Breast epithelium (tissue), 3 donors: Measurements from ENCODE around the gene FXYD4.

Source experiments
- POLR2AphosphoS5 ChIP-seq, 3 donors: sonication (generic); formaldehyde crosslinking; IDR thresholded peaks; one replicate each; pipeline ENCODE4 v1.6.1; 2017; ENCODE audit warnings: antibody characterized with exemption in 3 of 3
- TF ChIP-seq, protein P1 (sequence below), 3 donors: fragments of 450-650 bp; IDR thresholded peaks; one replicate each; pipeline ENCODE4 v1.5.1; 2016 to 2017; ENCODE audit warnings: antibody characterized with exemption in 3 of 3, mild to moderate bottlenecking in 3 of 3, moderate library complexity in 3 of 3

DNA sequence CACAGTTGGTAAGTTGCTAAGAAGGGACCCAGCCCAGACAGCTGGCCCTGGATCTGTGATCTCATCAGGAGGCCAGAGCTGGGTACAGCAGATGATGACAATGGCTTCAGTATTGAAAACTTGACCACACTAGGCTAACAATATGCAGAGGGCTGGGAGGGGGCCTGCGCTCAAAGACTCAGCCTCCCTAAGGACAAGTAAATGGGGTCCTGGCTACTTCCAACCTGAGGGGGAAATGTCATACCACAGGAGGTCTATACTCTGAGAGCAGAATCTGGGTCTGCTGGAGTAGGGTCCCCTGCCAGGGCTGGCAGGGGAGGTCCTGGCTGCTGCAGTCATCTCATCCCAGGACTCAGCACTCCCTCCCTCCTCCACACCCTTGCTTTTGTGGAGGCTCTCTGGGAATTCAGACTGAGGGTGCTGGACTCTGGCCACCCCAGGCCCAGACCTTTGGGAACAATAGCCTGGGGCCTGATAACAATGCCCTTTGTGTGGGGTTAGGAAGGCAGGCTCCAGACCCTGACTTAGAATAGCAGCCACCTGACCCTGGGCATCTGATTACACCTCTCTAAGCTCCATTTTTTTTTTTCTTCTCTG is 1.4 kb downstream of the FXYD4 start:
- TF ChIP-seq, protein P1, sequence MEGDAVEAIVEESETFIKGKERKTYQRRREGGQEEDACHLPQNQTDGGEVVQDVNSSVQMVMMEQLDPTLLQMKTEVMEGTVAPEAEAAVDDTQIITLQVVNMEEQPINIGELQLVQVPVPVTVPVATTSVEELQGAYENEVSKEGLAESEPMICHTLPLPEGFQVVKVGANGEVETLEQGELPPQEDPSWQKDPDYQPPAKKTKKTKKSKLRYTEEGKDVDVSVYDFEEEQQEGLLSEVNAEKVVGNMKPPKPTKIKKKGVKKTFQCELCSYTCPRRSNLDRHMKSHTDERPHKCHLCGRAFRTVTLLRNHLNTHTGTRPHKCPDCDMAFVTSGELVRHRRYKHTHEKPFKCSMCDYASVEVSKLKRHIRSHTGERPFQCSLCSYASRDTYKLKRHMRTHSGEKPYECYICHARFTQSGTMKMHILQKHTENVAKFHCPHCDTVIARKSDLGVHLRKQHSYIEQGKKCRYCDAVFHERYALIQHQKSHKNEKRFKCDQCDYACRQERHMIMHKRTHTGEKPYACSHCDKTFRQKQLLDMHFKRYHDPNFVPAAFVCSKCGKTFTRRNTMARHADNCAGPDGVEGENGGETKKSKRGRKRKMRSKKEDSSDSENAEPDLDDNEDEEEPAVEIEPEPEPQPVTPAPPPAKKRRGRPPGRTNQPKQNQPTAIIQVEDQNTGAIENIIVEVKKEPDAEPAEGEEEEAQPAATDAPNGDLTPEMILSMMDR (IDR thresholded peaks at IDR 0.05), result no peak
- no peak for TF ChIP-seq POLR2AphosphoS5 (IDR thresholded peaks at IDR 0.05)
